HG03135 (cell line): Measurements from ENCODE around the gene NPM3.

Experiments used
- ATAC-seq: cut with Tn5 transposase; IDR thresholded peaks from one replicate; pipeline ENCODE4 v1.9.1; 2021; ENCODE audit warnings: mild to moderate bottlenecking, moderate library complexity; ENCODE audit not compliant: unreplicated experiment

Gene NPM3

GRCh38 chr10:101775273-101776160, 7.7 kb downstream of the NPM3 start, which contains the start of gene FGF8:
TSS of gene FGF8 (minus strand) at chr10:101776114. CDS start at chr10:101775900, 214 bp downstream.
- ATAC-seq = no peak

- no peak for ATAC-seq
Observed at GRCh38 chr10:101774589-101775272, 8.5 kb downstream of the NPM3 start.

- ATAC-seq = no peak
Observed at GRCh38 chr10:101773923-101774588, 9.2 kb downstream of the NPM3 start.

- ATAC-seq = no peak
Observed at GRCh38 chr10:101772895-101773761, 10.1 kb downstream of the NPM3 start.

- ATAC-seq = no peak
Observed at GRCh38 chr10:101772017-101772894, 11.0 kb downstream of the NPM3 start.

- ATAC-seq = no peak
Observed at GRCh38 chr10:101771380-101771779, 11.9 kb downstream of the NPM3 start.

- no peak for ATAC-seq
Observed at GRCh38 chr10:101770331-101771215, 12.7 kb downstream of the NPM3 start.

GRCh38 chr10:101769541-101770180, 13.6 kb downstream of the NPM3 start:
- ATAC-seq = no peak

GRCh38 chr10:101768791-101769170, 14.5 kb downstream of the NPM3 start:
- ATAC-seq = no peak

- ATAC-seq = no peak
Observed at GRCh38 chr10:101767966-101768790, 15.1 kb downstream of the NPM3 start.

GRCh38 chr10:101767600-101767945, 15.7 kb downstream of the NPM3 start:
- ATAC-seq = no peak

GRCh38 chr10:101766753-101767599, 16.3 kb downstream of the NPM3 start:
- no peak for ATAC-seq

GRCh38 chr10:101766306-101766705, 16.9 kb downstream of the NPM3 start:
- ATAC-seq = no peak

- ATAC-seq = no peak
Observed at GRCh38 chr10:101763141-101763846, 20.0 kb downstream of the NPM3 start.

- ATAC-seq = no peak
Observed at GRCh38 chr10:101762736-101763135, 20.5 kb downstream of the NPM3 start.

GRCh38 chr10:101761226-101761625, 22.0 kb downstream of the NPM3 start:
- no peak for ATAC-seq
